ENCODE results near the gene SCARB1. TPM values are rescaled to one million over a fixed set of nuclear protein-coding genes. Genes with fewer than 3 reads are reported as not detected.

Gene SCARB1
- total and polyA plus RNA-seq, 2 of the 13 experiments (the other 11 are each of a cell fraction or from before 2014, with no cell fraction given), result 63.4 to 160 TPM

GRCh38 chr12:124867401-124867930, 3.8 kb upstream of the SCARB1 start (continued):
- TF ChIP-seq FOXK1 (CRISPR knock-in tag; IDR thresholded peaks at IDR 0.05; ENCODE audit: borderline replicate concordance, low read depth) (peak; percentile 30; the same call in 1 of the 2 replicates), MXI1 (IDR thresholded peaks at IDR 0.05; ENCODE audit: borderline replicate concordance, low read depth, low read length) (peak; percentile 64; the same call in 1 of the 3 replicates), HMGXB4 (CRISPR knock-in tag; IDR thresholded peaks at IDR 0.05; ENCODE audit: borderline replicate concordance in 1 of 2, low read depth in 1 of 2) (no peak), ZBTB38 (CRISPR knock-in tag; IDR thresholded peaks at IDR 0.05) (no peak), ZNF83 (CRISPR knock-in tag; IDR thresholded peaks at IDR 0.05; ENCODE audit: borderline replicate concordance) (no peak), DMTF1 (CRISPR knock-in tag; IDR thresholded peaks at IDR 0.05) (no peak), NR2F6 (IDR thresholded peaks at IDR 0.05) (no peak), NR2F6 (CRISPR knock-in tag; IDR thresholded peaks at IDR 0.05) (no peak), ZSCAN21 (CRISPR knock-in tag; IDR thresholded peaks at IDR 0.05; ENCODE audit: borderline replicate concordance) (no peak), PLRG1 (conservative IDR thresholded peaks at IDR 0.05) (no peak), UBTF (CRISPR knock-in tag; IDR thresholded peaks at IDR 0.05) (no peak), NFAT5 (CRISPR knock-in tag; IDR thresholded peaks at IDR 0.05) (no peak), MAFF (IDR thresholded peaks at IDR 0.05; ENCODE audit: low read depth, low read length) (peak; percentile 97), MAFK (conservative IDR thresholded peaks at IDR 0.05 in 1 of 2, IDR thresholded peaks at IDR 0.05 in 1 of 2; ENCODE audit: low read length in 2 of 2) (peak; percentile 97 to 99), CEBPB (IDR thresholded peaks at IDR 0.05; ENCODE audit: borderline replicate concordance, low read depth, low read length) (peak; percentile 15; the same call in 1 of the 2 replicates), ZMAT3 (CRISPR knock-in tag; conservative IDR thresholded peaks at IDR 0.05) (no peak)
